ENCODE data around the gene TMIGD1. TPM values are rescaled to one million over a fixed set of nuclear protein-coding genes. Genes with fewer than 3 reads are reported as not detected.

Gene TMIGD1
- total RNA-seq, 1 experiment from 2014 or later = not detected

GRCh38 chr17:30377574-30378240, 43.9 kb upstream of the TMIGD1 start:
- no peak overlapping the region for H4K8ac ChIP-seq (replicated peaks; ENCODE audit: insufficient read length, low read depth, low read length)
- peak overlapping the region; percentile 93 for H3K4me2 ChIP-seq (ENCODE audit: insufficient read depth, insufficient read length, low read length)
- no peak overlapping the region for H4K5ac ChIP-seq (ENCODE audit: insufficient read length, low read depth, low read length)
- H3K14ac ChIP-seq (ENCODE audit: insufficient read depth, low read length) = no peak overlapping the region
- no peak overlapping the region for H2BK5ac ChIP-seq (ENCODE audit: insufficient read length, low read length)
- no peak overlapping the region for H3K56ac ChIP-seq (ENCODE audit: insufficient read length, low read depth, low read length)
- no peak overlapping the region for H3K23ac ChIP-seq (ENCODE audit: insufficient read length, low read depth, low read length)
- no peak for TF ChIP-seq CTCF (conservative IDR thresholded peaks at IDR 0.05)
- no peak overlapping the region for H3K9ac ChIP-seq (ENCODE audit: extremely low read depth, insufficient read length, low read length)
- H3K23me2 ChIP-seq (ENCODE audit: insufficient read length, low read depth, low read length, poor library complexity, severe bottlenecking) = peaks cover 21% of the 10 kb centered on the region
- Mint-ChIP-seq H3K4me3 (peak overlapping the region; percentile 80 to 82), H3K4me1 (peaks cover 47 to 52% of the 10 kb centered on the region in 2 experiments), H3K36me3 (ENCODE audit: insufficient read depth in 1 of 3, low read depth in 3 of 3) (no peaks in the 10 kb centered on the region), H3K9me3 (no peaks in the 10 kb centered on the region; a peak in 1 of 5 replicates), H3K27ac (no peak overlapping the region; a peak in 1 of 7 replicates), H3K27me3 (ENCODE audit: low read depth) (peaks cover 46% of the 10 kb centered on the region)
- H2BK15ac ChIP-seq (ENCODE audit: low read depth, low read length) = no peak overlapping the region
- no peaks in the 10 kb centered on the region for H3K9me3 ChIP-seq (ENCODE audit: control insufficient read depth, low read depth, low read length)
- no peak overlapping the region for H3K18ac ChIP-seq (ENCODE audit: insufficient read length, low read depth, low read length)
- H4K20me1 ChIP-seq (ENCODE audit: control insufficient read depth, insufficient read depth, insufficient read length) = peaks cover 2% of the 10 kb centered on the region
- H2BK120ac ChIP-seq (ENCODE audit: low read depth, low read length, poor library complexity, severe bottlenecking) = no peak overlapping the region
- no peaks in the 10 kb centered on the region; the same call in 1 of the 2 replicates for H3K4me1 ChIP-seq (ENCODE audit: insufficient read depth, low read length)
- no peaks in the 10 kb centered on the region for H3K79me2 ChIP-seq (ENCODE audit: insufficient read depth, low read length)
- H3K27me3 ChIP-seq (ENCODE audit: insufficient read depth, low read length) = peaks cover 17% of the 10 kb centered on the region; the same call in 1 of the 2 replicates
- no peak overlapping the region for H2AK5ac ChIP-seq (ENCODE audit: insufficient read length, low read length)
- H2BK20ac ChIP-seq (ENCODE audit: low read depth, low read length, poor library complexity, severe bottlenecking) = no peak overlapping the region
- H4K91ac ChIP-seq (ENCODE audit: insufficient read length, low read depth, low read length) = no peak overlapping the region
- H2AFZ ChIP-seq (ENCODE audit: low read length) = no peak overlapping the region
- no peak overlapping the region for H3T11ph ChIP-seq (ENCODE audit: low read length)
- H3K79me1 ChIP-seq (ENCODE audit: insufficient read depth, low read depth, low read length, poor library complexity, severe bottlenecking) = no peaks in the 10 kb centered on the region
- H2BK12ac ChIP-seq (ENCODE audit: insufficient read length, low read depth, low read length) = no peak overlapping the region
- no peak overlapping the region for H3K27ac ChIP-seq (ENCODE audit: insufficient read length, low read depth, low read length)
- WGBS (ENCODE audit: extremely low coverage, insufficient read length, low lambda C conversion rate) = 100% methylated on average over 3 of the region's 11 CpGs
- no peak for DNase-seq
- no peak overlapping the region for H3K4ac ChIP-seq (ENCODE audit: low read depth, low read length)
